AG04450 (cell line): ENCODE results near the gene SPTBN4. TPM values are rescaled to one million over a fixed set of nuclear protein-coding genes. Genes with fewer than 3 reads are reported as not detected.

Experiments
- CTCF ChIA-PET: fragments of 300-600, 350-600 bp; formaldehyde crosslinking; extraction: SDS; loops from one replicate; lab custom pipeline; 2022; ENCODE audit warnings: antibody characterized with exemption, inconsistent platforms; lab: Charles Lee
- POLR2A ChIA-PET: fragments of 350-600 bp; formaldehyde crosslinking; extraction: SDS; loops from one replicate; lab custom pipeline; 2021; ENCODE audit warnings: antibody characterized with exemption, inconsistent platforms; lab: Yijun Ruan, JAX
- DNase-seq: peaks from one replicate; pipeline ENCODE4 v3.0.0-alpha.2; 2011; ENCODE audit warnings: low read depth, low spot score
- H3K27ac ChIP-seq: one replicate; pipeline ENCODE4 v1.5.1; 2012; ENCODE audit warnings: low read depth, low read length, control low read depth
- H3K27me3 ChIP-seq: one replicate; pipeline ENCODE4 v1.6.0; 2012; ENCODE audit warnings: low read length; ENCODE audit not compliant: control insufficient read depth, insufficient read depth
- H3K4me3 ChIP-seq: 2 replicates; pipeline ENCODE4 v1.5.1; 2011; ENCODE audit warnings: mild to moderate bottlenecking, low read depth, low read length, control low read depth
- H3K9me3 ChIP-seq: 2 replicates; pipeline ENCODE4 v1.5.1; 2012; ENCODE audit warnings: low read length; ENCODE audit not compliant: control insufficient read depth, insufficient read depth
- CTCF ChIP-seq: IDR thresholded peaks from 2 replicates; pipeline ENCODE4 v1.5.1; 2011; ENCODE audit warnings: low read depth, low read length, control low read depth, inconsistent platforms
- polyA plus RNA-seq: library from polyadenylated mRNA; depleted of rRNA; stranded (reverse); fragments of >200 nt; gene quantifications from 2 replicates; pipeline ENCODE4 v1.2.3, GENCODE V29; 2011

The SPTBN4 gene
- polyA plus RNA-seq, 1 experiment: 1.3 TPM

- Histone ChIP-seq H3K27ac (peak overlapping the region; percentile 77), H3K27me3 (no peaks in the 10 kb centered on the region), H3K9me3 (no peaks in the 10 kb centered on the region), H3K4me3 (peak overlapping the region; percentile 100)
- ChIA-PET CTCF (interaction anchor here (0.5 to 2.3 kb wide), 5 partner anchors 7 to 196 kb away, joined by 3 to 14 read pairs (median 7); no protein-coding TSS in a partner anchor), POLR2A (interaction anchor here (0.5 to 3.4 kb wide), 17 partner anchors 9 to 241 kb away, joined by 3 to 43 read pairs (median 4); partner anchors contain the start of genes BLVRB, C19orf47, PLD3 and SERTAD1)
- TF ChIP-seq CTCF: no peak
- no peak for DNase-seq
Measured at GRCh38 chr19:40442328-40443130, 24.3 kb upstream of the SPTBN4 start.

- TF ChIP-seq CTCF: no peak
- peak; percentile 99 for DNase-seq
- no peaks in the 10 kb centered on the region for H3K27me3 ChIP-seq
- POLR2A ChIA-PET: interaction anchor here (0.5 to 3.4 kb wide), 18 partner anchors 8 to 240 kb away, joined by 3 to 43 read pairs (median 4); partner anchors contain the start of genes BLVRB, C19orf47, PLD3 and SERTAD1
- no peaks in the 10 kb centered on the region for H3K9me3 ChIP-seq
- H3K4me3 ChIP-seq: peak overlapping the region; percentile 100
- H3K27ac ChIP-seq: peak overlapping the region; percentile 91
- CTCF ChIA-PET: interaction anchor here (0.5 to 2.3 kb wide), 7 partner anchors 8 to 195 kb away, joined by 3 to 14 read pairs (median 7); no protein-coding TSS in a partner anchor
Measured at GRCh38 chr19:40443131-40443999, 23.4 kb upstream of the SPTBN4 start.

GRCh38 chr19:40444000-40444824 is 22.6 kb upstream of the SPTBN4 start, which contains the start of gene SERTAD3:
SERTAD3 (minus strand) TSS chr19:40444335; CDS start chr19:40442080, 2,255 bp downstream.
- peak within 1 kb of the TSS; percentile 91 for H3K27ac ChIP-seq
- peak within 1 kb of the TSS; percentile 100 for H3K4me3 ChIP-seq
- no peaks in the 10 kb centered on the region for H3K9me3 ChIP-seq
- no peaks in the 10 kb centered on the region for H3K27me3 ChIP-seq
- POLR2A ChIA-PET: interaction anchor here (0.5 to 1.5 kb wide), 4 partner anchors 9 to 21 kb away, joined by 3 to 9 read pairs (median 5); partner anchors contain the start of genes BLVRB and SERTAD1
- TF ChIP-seq CTCF: no peak
- DNase-seq: peak; percentile 82
- CTCF ChIA-PET: interaction anchor here (1.0 to 2.3 kb wide), 3 partner anchors 20 to 191 kb away, joined by 3 to 14 read pairs (median 11); no protein-coding TSS in a partner anchor

- ChIA-PET POLR2A (interaction anchor here (0.6 kb wide), 1 partner anchor 19 kb away, joined by 3 read pairs; the partner anchor contains the start of gene SERTAD1), CTCF (interaction anchor here (2.3 kb wide), 1 partner anchor 20 kb away, joined by 11 read pairs; no protein-coding TSS in a partner anchor)
- H3K27ac ChIP-seq: peak overlapping the region; percentile 21
- no peak for DNase-seq
- no peaks in the 10 kb centered on the region for H3K27me3 ChIP-seq
- H3K9me3 ChIP-seq: no peaks in the 10 kb centered on the region
- peak overlapping the region; percentile 88 for H3K4me3 ChIP-seq
- TF ChIP-seq CTCF: no peak
Measured at GRCh38 chr19:40444825-40445312, 21.9 kb upstream of the SPTBN4 start.
